HG03095 (cell line): ENCODE measurements around the gene TBC1D1.

Experiments used
- ATAC-seq: cut with Tn5 transposase; IDR thresholded peaks from one replicate; pipeline ENCODE4 v1.9.1; 2021; ENCODE audit warnings: moderate library complexity; ENCODE audit not compliant: unreplicated experiment

TBC1D1 gene

GRCh38 chr4:38182334-38182998 lies 291.6 kb downstream of the TBC1D1 start:
- no peak for ATAC-seq

- ATAC-seq: no peak
These were observed 293.5 kb downstream of the TBC1D1 start for GRCh38 chr4:38184404-38184803.

- ATAC-seq: no peak
These were observed 294.7 kb downstream of the TBC1D1 start for GRCh38 chr4:38185406-38186144.

GRCh38 chr4:38188136-38188535 lies 297.3 kb downstream of the TBC1D1 start:
- ATAC-seq: no peak

GRCh38 chr4:38188631-38189101 lies 297.8 kb downstream of the TBC1D1 start:
- ATAC-seq: no peak
